OCI-LY3 (cell line): ENCODE measurements around the gene PACS2.

Experiments used
- H2AFZ ChIP-seq: fragments of 200-600, 300-600 bp; shearing (Covaris generic); 2 replicates; pipeline ENCODE4 v1.6.0; 2014; ENCODE audit warnings: antibody characterized with exemption, low read depth, low read length
- H3K27ac ChIP-seq: fragments of 200-600, 300-600 bp; sonication (generic); 2 replicates; pipeline ENCODE4 v1.5.1; 2014; ENCODE audit warnings: mild to moderate bottlenecking, low read length, moderate library complexity, mixed read lengths
- H3K27me3 ChIP-seq: fragments of 200-600, 300-600 bp; sonication (generic); 2 replicates; pipeline ENCODE4 v1.6.1; 2014; ENCODE audit warnings: low read depth, low read length, mixed read lengths
- H3K36me3 ChIP-seq: fragments of 200-600, 300-600 bp; sonication (generic); replicated peaks from 2 replicates; pipeline ENCODE3; 2014; ENCODE audit warnings: low read depth, low read length, mixed read lengths
- H3K4me1 ChIP-seq: fragments of 300-600, 200-600 bp; sonication (generic); 2 replicates; pipeline ENCODE4 v1.6.1; 2014; ENCODE audit warnings: low read length, mixed read lengths
- H3K4me2 ChIP-seq: fragments of 200-600, 300-600 bp; sonication (generic); 2 replicates; pipeline ENCODE4 v1.6.1; 2014; ENCODE audit warnings: low read length, mixed read lengths
- H3K4me3 ChIP-seq: fragments of 300-600, 200-600 bp; sonication (generic); 2 replicates; pipeline ENCODE4 v1.5.1; 2014; ENCODE audit warnings: antibody characterized with exemption, mild to moderate bottlenecking, low read length, moderate library complexity
- H3K79me2 ChIP-seq: fragments of 300-600, 200-600 bp; shearing (Covaris generic); 2 replicates; pipeline ENCODE4 v1.6.1; 2014; ENCODE audit warnings: mild to moderate bottlenecking, low read length, mixed read lengths
- H3K9ac ChIP-seq: fragments of 300-600, 200-600 bp; shearing (Covaris generic); 2 replicates; pipeline ENCODE4 v1.6.0; 2014; ENCODE audit warnings: mild to moderate bottlenecking, low read length, moderate library complexity
- H3K9me3 ChIP-seq: fragments of 200-600, 300-600 bp; shearing (Covaris generic); 2 replicates; pipeline ENCODE4 v1.6.1; 2014; ENCODE audit warnings: low read length, mixed read lengths; ENCODE audit not compliant: insufficient read depth
- H4K20me1 ChIP-seq: fragments of 200-600, 300-600 bp; sonication (generic); 2 replicates; pipeline ENCODE4 v1.6.1; 2016; ENCODE audit warnings: low read length, mixed read lengths; ENCODE audit not compliant: insufficient read depth
- CTCF ChIP-seq: fragments of 200-600, 300-600 bp; sonication (generic); IDR thresholded peaks from 2 replicates; pipeline ENCODE4 v1.5.1; 2014; ENCODE audit warnings: antibody characterized with exemption, low read length, low read depth
- EZH2phosphoT487 ChIP-seq: fragments of 200-600 bp; shearing (Covaris generic); IDR thresholded peaks from 2 replicates; pipeline ENCODE4 v1.6.1; 2018; ENCODE audit warnings: antibody characterized with exemption, mixed run types, low read depth

Gene PACS2

GRCh38 chr14:105417690-105418121 lies 103.2 kb downstream of the PACS2 start:
- no peak overlapping the region for H3K9ac ChIP-seq
- TF ChIP-seq EZH2phosphoT487 (no peak), CTCF (no peak)
- no peak overlapping the region for H3K27ac ChIP-seq
- peaks cover 30% of the 10 kb centered on the region for H3K4me1 ChIP-seq
- H4K20me1 ChIP-seq = peaks cover 15% of the 10 kb centered on the region
- H3K9me3 ChIP-seq = no peaks in the 10 kb centered on the region
- no peak overlapping the region for H2AFZ ChIP-seq
- no peak overlapping the region for H3K4me2 ChIP-seq
- no peaks in the 10 kb centered on the region for H3K27me3 ChIP-seq
- peaks cover 7% of the 10 kb centered on the region for H3K36me3 ChIP-seq
- no peak overlapping the region for H3K4me3 ChIP-seq
- peaks cover 37% of the 10 kb centered on the region for H3K79me2 ChIP-seq

GRCh38 chr14:105418269-105419194 lies 104.0 kb downstream of the PACS2 start:
- Histone ChIP-seq H3K79me2 (peaks cover 45% of the 10 kb centered on the region), H4K20me1 (peaks cover 19% of the 10 kb centered on the region), H3K4me3 (peak overlapping the region; percentile 100), H3K9me3 (no peaks in the 10 kb centered on the region), H3K4me2 (peak overlapping the region; percentile 100), H3K9ac (peak overlapping the region; percentile 99; the same call in 1 of the 2 replicates), H3K36me3 (peaks cover 12% of the 10 kb centered on the region), H3K27me3 (no peaks in the 10 kb centered on the region), H3K27ac (no peak overlapping the region), H2AFZ (no peak overlapping the region), H3K4me1 (peaks cover 30% of the 10 kb centered on the region)
- TF ChIP-seq CTCF = no peak

- Histone ChIP-seq H3K4me1 (peaks cover 25% of the 10 kb centered on the region), H3K79me2 (peaks cover 54% of the 10 kb centered on the region), H3K36me3 (peaks cover 16% of the 10 kb centered on the region), H3K4me2 (peak within 1 kb of the TSS; percentile 100), H4K20me1 (peaks cover 25% of the 10 kb centered on the region), H3K4me3 (peak within 1 kb of the TSS; percentile 100), H2AFZ (peak within 1 kb of the TSS; percentile 69), H3K9me3 (no peaks in the 10 kb centered on the region), H3K27ac (peak within 1 kb of the TSS; percentile 48), H3K27me3 (no peaks in the 10 kb centered on the region), H3K9ac (peak within 1 kb of the TSS; percentile 99)
- no peak for TF ChIP-seq EZH2phosphoT487
- no peak for TF ChIP-seq CTCF
Measured at GRCh38 chr14:105419195-105420091, 104.9 kb downstream of the PACS2 start, which contains the start of gene MTA1. Gene MTA1 (plus strand): TSS chr14:105419827. CDS start chr14:105420036, 209 bp downstream.
